Hematopoietic multipotent progenitor cell treated with erythropoietin and hydrocortisone succinate and interleukin-3 and kit ligand, for 17 days (in vitro differentiated cells): ENCODE results near the gene RPS2.

Source experiments
- DNase-seq: peaks from one replicate; pipeline ENCODE4 v3.0.0-alpha.2; 2015; ENCODE audit warnings: low spot score

Gene RPS2

GRCh38 chr16:1998852-1999801 is 34.5 kb upstream of the RPS2 start:
- no peak for DNase-seq

GRCh38 chr16:1998360-1998835 is 33.8 kb upstream of the RPS2 start:
- no peak for DNase-seq

- DNase-seq, result no peak
These were observed 33.1 kb upstream of the RPS2 start for GRCh38 chr16:1997494-1998359.

GRCh38 chr16:1993731-1994131 is 29.1 kb upstream of the RPS2 start:
- no peak for DNase-seq

GRCh38 chr16:1992704-1993317 is 28.2 kb upstream of the RPS2 start:
- no peak for DNase-seq

GRCh38 chr16:1991948-1992703 is 27.5 kb upstream of the RPS2 start:
- DNase-seq, result peak; percentile 96

- no peak for DNase-seq
These were observed 26.9 kb upstream of the RPS2 start for GRCh38 chr16:1991588-1991947.

GRCh38 chr16:1991135-1991551 is 26.5 kb upstream of the RPS2 start:
- no peak for DNase-seq

- no peak for DNase-seq
These were observed 25.9 kb upstream of the RPS2 start for GRCh38 chr16:1990351-1991134.

GRCh38 chr16:1990101-1990350 is 25.4 kb upstream of the RPS2 start:
- no peak for DNase-seq

GRCh38 chr16:1989209-1990100 is 24.8 kb upstream of the RPS2 start, which contains the start of gene SYNGR3:
TSS of gene SYNGR3 (plus strand) at chr16:1989970. CDS start at chr16:1990103, 133 bp downstream.
- DNase-seq, result no peak

GRCh38 chr16:1987198-1987597 is 22.6 kb upstream of the RPS2 start:
- no peak for DNase-seq

- DNase-seq, result no peak
These were observed 21.0 kb upstream of the RPS2 start for GRCh38 chr16:1985466-1986150.

GRCh38 chr16:1984347-1985225 is 20.0 kb upstream of the RPS2 start:
- no peak for DNase-seq

- DNase-seq, result peak; percentile 82
These were observed 19.1 kb upstream of the RPS2 start, which contains the start of gene GFER for GRCh38 chr16:1983544-1984346. TSS of gene GFER (plus strand) at chr16:1984193. CDS start at chr16:1984219, 26 bp downstream.

- DNase-seq, result no peak
These were observed 18.4 kb upstream of the RPS2 start for GRCh38 chr16:1982991-1983543.

- no peak for DNase-seq
These were observed 17.4 kb upstream of the RPS2 start for GRCh38 chr16:1982013-1982433.
